HepG2 (cell line): ENCODE measurements around the gene N4BP2. TPM values are rescaled to one million over a fixed set of nuclear protein-coding genes. Genes with fewer than 3 reads are reported as not detected.
"Not testable (repeated sequence)": the region's sequence is repeated elsewhere in the genome, so short reads cannot be mapped to it uniquely, and the experiment has no call there.

Source experiments
- ATAC-seq: fragments of 200-7000 bp; cut with Tn5 transposase; 3 replicates; pipeline ENCODE4 v1.9.1; 2020; ENCODE audit warnings: mild to moderate bottlenecking, moderate library complexity
- BruUV-seq: library from RNA; stranded (reverse); fragments of 400-500 nt; replicated peaks from 2 replicates; lab custom pipeline; 2021; lab: Mats Ljungman, UMichigan
- CTCF ChIA-PET: fragments of 300-600 bp; formaldehyde crosslinking; extraction: SDS; loops from one replicate; lab custom pipeline; 2021; ENCODE audit warnings: low total read pairs, inconsistent platforms, low intra/inter-chr PET ratio; lab: Yijun Ruan, JAX
- POLR2A ChIA-PET: fragments of 350-600 bp; sonication (Branson Sonifier 250); formaldehyde crosslinking; loops from one replicate; lab custom pipeline; 2020; ENCODE audit warnings: antibody characterized with exemption, inconsistent platforms; lab: Yijun Ruan, JAX
- DNase-seq: peaks from one replicate; pipeline ENCODE4 v3.0.0-alpha.2; 2015; ENCODE audit warnings: low spot score
- FAIRE-seq: peaks from 3 replicates; lab custom pipeline; 2011; peaks lifted over from hg19 to GRCh38; lab: Jason Lieb, UNC
- H2AFZ ChIP-seq: one replicate; pipeline ENCODE4 v1.6.1; 2011; ENCODE audit warnings: low read length, inconsistent platforms
- H3K27ac ChIP-seq: fragments of 300-600 bp; 3 replicates; pipeline ENCODE4 v1.8.0; 2011; ENCODE audit warnings: mixed run types, mild to moderate bottlenecking, mixed read lengths, low read length, inconsistent platforms; ENCODE audit not compliant: insufficient read depth; ENCODE audit errors: extremely low read length
- H3K27me3 ChIP-seq, 2 experiments: fragments of 200-600 bp in 1 of 2; 2 replicates in 1 of 2; 3 replicates in 1 of 2; pipeline versions ENCODE4 v1.6.0 to v1.8.0; 2011; ENCODE audit warnings: low read length in 2 of 2, mild to moderate bottlenecking in 2 of 2, moderate library complexity in 2 of 2, inconsistent platforms in 1 of 2; ENCODE audit not compliant: insufficient read depth in 2 of 2, control insufficient read depth in 1 of 2
- H3K36me3 ChIP-seq, 2 experiments: fragments of 200-600 bp in 1 of 2; replicated peaks in 1 of 2; 2 replicates in 1 of 2; 3 replicates in 1 of 2; pipeline versions ENCODE4 v1.5.1 to v1.8.0; 2011; ENCODE audit warnings: low read length in 2 of 2, inconsistent platforms in 1 of 2; ENCODE audit not compliant: insufficient read depth in 2 of 2, control insufficient read depth in 1 of 2
- H3K4me1 ChIP-seq: 2 replicates; pipeline ENCODE4 v1.5.1; 2012; ENCODE audit warnings: low read length, inconsistent platforms; ENCODE audit not compliant: insufficient read depth
- H3K4me2 ChIP-seq: 2 replicates; pipeline ENCODE4 v1.6.0; 2011; ENCODE audit warnings: low read depth, low read length, inconsistent platforms
- H3K4me3 ChIP-seq, 3 experiments: fragments of 200-600 bp in 1 of 3; sonication (generic), shearing (Covaris generic) in 1 of 3; replicated peaks in 1 of 3; 2 replicates each; pipeline ENCODE4 v1.5.1; 2011 to 2016; ENCODE audit warnings: low read length in 3 of 3, inconsistent platforms in 2 of 3, low read depth in 2 of 3, mild to moderate bottlenecking in 2 of 3, control low read depth in 1 of 3, mixed read lengths in 1 of 3; ENCODE audit not compliant: insufficient read depth in 1 of 3
- H3K79me2 ChIP-seq: one replicate; pipeline ENCODE4 v1.6.1; 2011; ENCODE audit warnings: low read length, inconsistent platforms; ENCODE audit not compliant: insufficient read depth
- H3K9ac ChIP-seq: 2 replicates; pipeline ENCODE4 v1.6.0; 2011; ENCODE audit warnings: mild to moderate bottlenecking, low read depth, low read length, inconsistent platforms; ENCODE audit not compliant: insufficient read depth
- H3K9me3 ChIP-seq: 2 replicates; pipeline ENCODE4 v1.5.1; 2012; ENCODE audit warnings: mild to moderate bottlenecking, low read length
- H4K20me1 ChIP-seq: 2 replicates; pipeline ENCODE4 v1.6.0; 2011; ENCODE audit warnings: inconsistent platforms, mild to moderate bottlenecking, low read length, moderate library complexity; ENCODE audit not compliant: insufficient read depth
- AHR ChIP-seq: IDR thresholded peaks from 2 replicates; pipeline ENCODE4 v1.6.1; 2018; ENCODE audit warnings: missing genetic modification reagents, missing compliant biosample characterization
- CEBPG ChIP-seq: IDR thresholded peaks from 2 replicates; pipeline ENCODE4 v1.6.1; 2016
- HNRNPUL1 ChIP-seq: fragments of 200-400 bp; formaldehyde crosslinking; IDR thresholded peaks from 2 replicates; pipeline ENCODE4 v1.6.1; 2017; ENCODE audit warnings: low read depth, mild to moderate bottlenecking, low read length, moderate library complexity
- RARA ChIP-seq: IDR thresholded peaks from 2 replicates; pipeline ENCODE4 v1.6.1; 2016; ENCODE audit warnings: missing genetic modification reagents, missing compliant biosample characterization
- ZFP62 ChIP-seq: sonication (generic); formaldehyde crosslinking; IDR thresholded peaks from 2 replicates; pipeline ENCODE4 v1.4.0; 2020; ENCODE audit warnings: missing genetic modification reagents
- ZNF124 ChIP-seq: sonication (generic); formaldehyde crosslinking; IDR thresholded peaks from 2 replicates; pipeline ENCODE4 v1.4.0; 2020; ENCODE audit warnings: missing genetic modification reagents
- ZNF263 ChIP-seq: sonication (generic); formaldehyde crosslinking; IDR thresholded peaks from 2 replicates; pipeline ENCODE4 v1.4.0; 2020; ENCODE audit warnings: missing genetic modification reagents
- ZNF567 ChIP-seq: sonication (generic); formaldehyde crosslinking; IDR thresholded peaks from 2 replicates; pipeline ENCODE4 v1.8.1; 2023; ENCODE audit warnings: mild to moderate bottlenecking, missing genetic modification reagents, borderline replicate concordance
- WGBS: methylation state at CpG from one replicate; pipeline ENCODE4 v1.1.6; 2017; ENCODE audit warnings: low lambda C conversion rate; 5-methylcytosine and 5-hydroxymethylcytosine counted together
- in situ Hi-C: cut with HindIII; loops from 2 replicates; pipeline ENCODE4 v1.10.0; 2017; ENCODE audit warnings: low pct_unique_long_range_greater_than_20kb; ENCODE audit not compliant: extremely low pct_ligation_motif_present
- intact Hi-C: fragments of 100-400 bp; cut with micrococcal nuclease; formaldehyde crosslinking; loops from one replicate; pipeline ENCODE4 v1.10.0; 2022; ENCODE audit not compliant: unreplicated experiment
- polyA plus RNA-seq, 8 experiments: library from polyadenylated mRNA; depleted of rRNA in 3 of 8; stranded (reverse) in 7 of 8; unstranded in 1 of 8; fragments of >200 nt; fragmentation: Illumina TruSeq in 4 of 8; extraction: Trizol in 4 of 8; gene quantifications; 2 replicates each; pipeline versions ENCODE4 v1.2.1 to v1.2.3, GENCODE V29; 2011 to 2016; ENCODE audit warnings: low read depth in 4 of 8, missing spikeins in 1 of 8, mixed read lengths in 1 of 8; ENCODE audit not compliant: insufficient read depth in 1 of 8
- total RNA-seq, 5 experiments: library from RNA; depleted of rRNA; stranded (reverse); fragments of >200 nt; fragmentation: Illumina TruSeq; extraction: Trizol; gene quantifications; 2 replicates each; pipeline ENCODE4 v1.2.3, GENCODE V29; 2016; ENCODE audit warnings: low read depth in 1 of 5
- TF ChIP-seq, protein P1 (sequence below): sonication (generic); formaldehyde crosslinking; IDR thresholded peaks from 2 replicates; pipeline ENCODE4 v1.4.0; 2020; ENCODE audit warnings: missing genetic modification reagents, mild to moderate bottlenecking, borderline replicate concordance

N4BP2 gene
- total and polyA plus RNA-seq, 2 of the 13 experiments (the other 11 are each of a cell fraction or from before 2014, with no cell fraction given) = 5.6 to 12.9 TPM

- Histone ChIP-seq H3K27ac (no peak overlapping the region), H3K4me2 (no peak overlapping the region), H2AFZ (no peak overlapping the region), H3K79me2 (peaks cover 4% of the 10 kb centered on the region), H3K4me3 (no peak overlapping the region), H3K27me3 (no peaks in the 10 kb centered on the region), H3K36me3 (peaks cover 0 to 3% of the 10 kb centered on the region in 2 experiments; a peak in 2 of 5 replicates), H3K9ac (no peak overlapping the region), H3K9me3 (no peaks in the 10 kb centered on the region), H3K4me1 (no peaks in the 10 kb centered on the region), H4K20me1 (no peaks in the 10 kb centered on the region)
- TF ChIP-seq ZNF567 (CRISPR knock-in tag) = no peak
- no peak for TF ChIP-seq ZNF124 (CRISPR knock-in tag)
- TF ChIP-seq, protein P1, sequence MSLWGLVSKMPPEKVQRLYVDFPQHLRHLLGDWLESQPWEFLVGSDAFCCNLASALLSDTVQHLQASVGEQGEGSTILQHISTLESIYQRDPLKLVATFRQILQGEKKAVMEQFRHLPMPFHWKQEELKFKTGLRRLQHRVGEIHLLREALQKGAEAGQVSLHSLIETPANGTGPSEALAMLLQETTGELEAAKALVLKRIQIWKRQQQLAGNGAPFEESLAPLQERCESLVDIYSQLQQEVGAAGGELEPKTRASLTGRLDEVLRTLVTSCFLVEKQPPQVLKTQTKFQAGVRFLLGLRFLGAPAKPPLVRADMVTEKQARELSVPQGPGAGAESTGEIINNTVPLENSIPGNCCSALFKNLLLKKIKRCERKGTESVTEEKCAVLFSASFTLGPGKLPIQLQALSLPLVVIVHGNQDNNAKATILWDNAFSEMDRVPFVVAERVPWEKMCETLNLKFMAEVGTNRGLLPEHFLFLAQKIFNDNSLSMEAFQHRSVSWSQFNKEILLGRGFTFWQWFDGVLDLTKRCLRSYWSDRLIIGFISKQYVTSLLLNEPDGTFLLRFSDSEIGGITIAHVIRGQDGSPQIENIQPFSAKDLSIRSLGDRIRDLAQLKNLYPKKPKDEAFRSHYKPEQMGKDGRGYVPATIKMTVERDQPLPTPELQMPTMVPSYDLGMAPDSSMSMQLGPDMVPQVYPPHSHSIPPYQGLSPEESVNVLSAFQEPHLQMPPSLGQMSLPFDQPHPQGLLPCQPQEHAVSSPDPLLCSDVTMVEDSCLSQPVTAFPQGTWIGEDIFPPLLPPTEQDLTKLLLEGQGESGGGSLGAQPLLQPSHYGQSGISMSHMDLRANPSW (CRISPR knock-in tag) = no peak
- TF ChIP-seq ZFP62 (CRISPR knock-in tag) = no peak
- TF ChIP-seq AHR (CRISPR knock-in tag) = no peak
- no peak for TF ChIP-seq RARA (CRISPR knock-in tag)
- TF ChIP-seq HNRNPUL1 = no peak
- no peak for TF ChIP-seq CEBPG (CRISPR knock-in tag)
- no peak for TF ChIP-seq ZNF263 (CRISPR knock-in tag)
- in situ Hi-C loops (no loop called here), intact Hi-C loops (no loop called here)
- BruUV-seq = no TSS peak
- no peak for ATAC-seq
- FAIRE-seq = no peak
- DNase-seq = no peak
- POLR2A ChIA-PET = no interaction called here
- 97% methylated on average over 10 of the region's 10 CpGs for WGBS
- CTCF ChIA-PET = no interaction called here
These were observed 31.2 kb downstream of the N4BP2 start for GRCh38 chr4:40087799-40088366.

- H3K27ac ChIP-seq, H3K4me2 ChIP-seq, CTCF ChIA-PET, H3K27me3 ChIP-seq, H4K20me1 ChIP-seq, H3K9me3 ChIP-seq, in situ Hi-C loops, H3K9ac ChIP-seq, H3K36me3 ChIP-seq, BruUV-seq, FAIRE-seq, H2AFZ ChIP-seq, ATAC-seq, DNase-seq, intact Hi-C loops, H3K4me1 ChIP-seq, H3K4me3 ChIP-seq, H3K79me2 ChIP-seq, POLR2A ChIA-PET: not testable (repeated sequence)
- over 99% methylated on average over 10 of the region's 10 CpGs for WGBS
These were observed 36.8 kb downstream of the N4BP2 start for GRCh38 chr4:40093400-40093799.
